Prostate gland (tissue), 2 donors: Measurements from ENCODE around the gene DGKI.

Experiments
- CTCF ChIP-seq, 4 experiments: fragments of 200-600 bp in 2 of 4; fragments of 450-650 bp in 2 of 4; sonication (generic) in 2 of 4; IDR thresholded peaks; 1 replicate in 3 of 4; 2 replicates in 1 of 4; pipeline ENCODE4 v1.5.1; 2016 to 2019; ENCODE audit warnings: antibody characterized with exemption in 4 of 4, mild to moderate bottlenecking in 2 of 4, moderate library complexity in 2 of 4
- POLR2AphosphoS5 ChIP-seq: sonication (generic); formaldehyde crosslinking; IDR thresholded peaks from one replicate; pipeline ENCODE4 v1.6.1; 2017; ENCODE audit warnings: antibody characterized with exemption

DNA sequence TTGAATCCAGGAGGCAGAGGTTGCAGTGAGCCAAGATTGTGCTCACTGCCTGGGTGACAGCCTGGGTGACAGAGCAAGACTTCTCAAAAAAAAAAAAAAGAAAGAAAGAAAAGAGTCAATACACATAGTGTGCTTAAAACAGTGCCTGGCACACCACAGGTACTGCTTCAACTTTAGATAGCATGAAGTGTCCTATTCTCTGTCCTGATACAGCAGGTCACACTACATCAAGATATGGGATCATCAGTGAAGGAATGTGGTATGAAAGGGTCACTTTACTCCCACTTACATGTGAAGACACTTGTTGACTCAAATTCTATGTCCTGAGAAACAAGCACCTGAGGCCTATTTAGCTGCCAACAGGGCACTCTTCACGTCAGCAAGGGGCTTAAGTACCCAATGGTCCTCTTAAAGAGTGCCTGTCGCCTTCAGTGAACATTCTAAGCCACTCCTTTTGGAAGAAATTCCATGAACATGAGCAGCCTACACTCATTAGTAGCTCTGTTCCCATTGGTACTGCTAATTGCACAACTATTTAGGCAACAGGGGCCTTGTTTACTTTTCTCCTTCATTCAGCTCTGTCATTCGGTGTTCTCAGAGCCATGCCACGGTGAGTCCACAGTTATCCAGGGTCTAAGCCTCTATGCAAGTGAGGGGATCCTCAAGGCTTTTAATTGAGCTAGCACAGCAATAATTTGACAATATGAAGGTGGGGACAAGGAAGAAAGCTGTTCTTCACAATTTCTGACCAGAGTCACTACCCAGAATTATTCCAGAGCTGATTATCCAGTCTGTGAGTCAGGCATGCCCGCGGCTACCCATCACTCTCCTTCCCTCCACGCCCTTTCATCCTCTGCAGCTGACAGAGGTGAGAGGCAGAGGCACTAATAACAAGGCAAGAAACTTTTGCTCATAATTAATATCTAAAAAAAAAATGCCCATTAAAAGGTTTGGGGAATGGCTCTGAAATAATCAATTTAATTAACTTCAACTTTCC lies 446.6 kb downstream of the DGKI start:
- TF ChIP-seq POLR2AphosphoS5 (no peak), CTCF (IDR thresholded peaks at IDR 0.05) (no peak)
